ENCODE data around the gene APOBR.
A peak's percentile ranks its signal among the peaks of the same experiment; 100 is the strongest.

Gene APOBR

DNA sequence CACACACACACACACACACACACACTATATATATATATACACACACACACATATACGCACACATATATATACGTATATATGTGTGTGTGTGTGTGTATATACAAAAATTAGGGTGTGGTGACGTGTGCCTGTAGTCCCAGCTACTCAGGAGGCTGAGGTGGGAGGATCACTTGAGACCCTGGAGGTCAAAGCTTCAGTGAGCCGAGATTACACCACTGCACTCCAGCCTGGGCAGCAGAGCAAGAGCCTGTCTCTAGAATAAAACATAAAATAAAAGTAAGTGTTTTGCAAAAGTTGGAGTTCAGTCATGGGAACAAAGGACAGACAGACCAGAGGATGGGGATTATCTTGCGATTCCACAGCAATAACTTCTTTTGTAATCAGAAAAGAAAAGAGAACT, 33.5 kb downstream of the APOBR start:
- peaks cover 0 to 7% of the 10 kb centered on the region in 2 donors for H3K27me3 Mint-ChIP-seq
- DNase-seq (no peak), ATAC-seq (replicated peaks) (no peak)
- H3K4me3 Mint-ChIP-seq: no peak overlapping the region
- H3K36me3 Mint-ChIP-seq: no peaks in the 10 kb centered on the region
- H3K27ac Mint-ChIP-seq: no peak overlapping the region
- peaks cover 9 to 14% of the 10 kb centered on the region in 2 donors for H3K4me1 Mint-ChIP-seq
- no peaks in the 10 kb centered on the region for H3K9me3 Mint-ChIP-seq

GRCh38 chr16:28528463-28528867, 34.0 kb downstream of the APOBR start:
- ATAC-seq (replicated peaks) (no peak), DNase-seq (no peak)
- Mint-ChIP-seq H3K27ac (no peak overlapping the region), H3K27me3 (peaks cover 0 to 7% of the 10 kb centered on the region in 2 donors), H3K9me3 (no peaks in the 10 kb centered on the region), H3K4me1 (peaks cover 9 to 14% of the 10 kb centered on the region in 2 donors), H3K36me3 (no peaks in the 10 kb centered on the region), H3K4me3 (no peak overlapping the region)

GRCh38 chr16:28529124-28529523, 34.7 kb downstream of the APOBR start:
- H3K27me3 Mint-ChIP-seq: peaks cover 0 to 7% of the 10 kb centered on the region in 2 donors
- no peaks in the 10 kb centered on the region for H3K9me3 Mint-ChIP-seq
- H3K27ac Mint-ChIP-seq: no peak overlapping the region
- no peaks in the 10 kb centered on the region for H3K36me3 Mint-ChIP-seq
- ATAC-seq (replicated peaks) (no peak), DNase-seq (no peak)
- H3K4me3 Mint-ChIP-seq: no peak overlapping the region
- H3K4me1 Mint-ChIP-seq: peaks cover 9 to 14% of the 10 kb centered on the region in 2 donors

- Mint-ChIP-seq H3K9me3 (no peaks in the 10 kb centered on the region), H3K27ac (no peak overlapping the region), H3K4me3 (peak overlapping the region in 1 of 2 donors; percentile 39), H3K27me3 (peaks cover 0 to 2% of the 10 kb centered on the region in 2 donors), H3K4me1 (peaks cover 5 to 9% of the 10 kb centered on the region in 2 donors), H3K36me3 (no peaks in the 10 kb centered on the region)
- peak; percentile 76 to 78 for ATAC-seq (replicated peaks)
- DNase-seq: no peak
Observed at GRCh38 chr16:28531777-28532744, 37.6 kb downstream of the APOBR start.

DNA sequence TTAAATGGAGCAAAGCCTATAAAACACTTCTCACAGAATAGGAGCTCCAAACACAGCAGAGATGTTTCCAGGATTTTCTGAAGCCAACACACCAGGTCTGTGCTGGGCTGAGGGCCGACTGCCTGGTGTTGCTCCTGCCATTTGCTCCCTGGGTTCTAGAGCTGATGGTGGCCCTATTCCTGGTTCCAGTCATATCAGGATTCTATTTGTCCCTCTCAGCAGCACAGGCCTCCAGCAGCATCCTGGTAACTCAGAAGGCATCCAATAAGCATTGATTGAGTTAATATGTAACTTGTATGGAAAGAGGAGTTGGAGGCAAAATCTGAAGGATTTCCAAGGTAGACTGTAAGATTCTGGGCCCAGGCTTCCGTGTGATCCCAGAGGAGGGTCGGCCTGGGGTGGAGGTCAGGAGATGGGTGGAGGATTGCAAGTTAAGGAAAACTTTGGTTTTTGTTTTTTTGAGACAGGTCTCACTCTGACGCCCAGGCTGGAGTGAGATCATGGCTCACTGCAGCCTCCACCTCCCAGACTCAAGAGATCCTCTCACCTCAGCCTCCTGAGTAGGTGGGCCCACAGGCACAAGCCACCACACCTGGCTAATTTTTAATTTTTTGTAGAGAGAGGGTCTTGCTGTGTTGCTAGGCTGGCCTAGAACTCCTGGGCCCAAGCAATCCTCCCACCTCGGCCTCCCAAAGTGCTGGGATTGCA, 38.7 kb downstream of the APOBR start:
- no peak for ATAC-seq (replicated peaks)
- peaks cover 5 to 9% of the 10 kb centered on the region in 2 donors for H3K4me1 Mint-ChIP-seq

GRCh38 chr16:28534542-28535373, 40.3 kb downstream of the APOBR start:
- Mint-ChIP-seq H3K27ac (no peak overlapping the region), H3K36me3 (no peaks in the 10 kb centered on the region), H3K4me3 (no peak overlapping the region), H3K4me1 (peaks cover 5 to 9% of the 10 kb centered on the region in 2 donors), H3K9me3 (no peaks in the 10 kb centered on the region), H3K27me3 (peaks cover 7 to 13% of the 10 kb centered on the region in 2 donors)
- ATAC-seq (replicated peaks) (no peak), DNase-seq (no peak)

More for the DNA sequence above, 38.7 kb downstream of the APOBR start:
- Mint-ChIP-seq H3K27ac (no peak overlapping the region), H3K9me3 (no peaks in the 10 kb centered on the region), H3K27me3 (peaks cover 0 to 12% of the 10 kb centered on the region in 2 donors), H3K4me3 (no peak overlapping the region), H3K36me3 (no peaks in the 10 kb centered on the region)
- no peak for DNase-seq

- Mint-ChIP-seq H3K9me3 (no peaks in the 10 kb centered on the region), H3K27me3 (peaks cover 7 to 13% of the 10 kb centered on the region in 2 donors), H3K4me1 (peaks cover 3 to 4% of the 10 kb centered on the region in 2 donors), H3K36me3 (no peaks in the 10 kb centered on the region), H3K27ac (no peak overlapping the region), H3K4me3 (no peak overlapping the region)
- ATAC-seq (replicated peaks): no peak
- no peak for DNase-seq
Observed at GRCh38 chr16:28537076-28537475, 42.6 kb downstream of the APOBR start.

DNA sequence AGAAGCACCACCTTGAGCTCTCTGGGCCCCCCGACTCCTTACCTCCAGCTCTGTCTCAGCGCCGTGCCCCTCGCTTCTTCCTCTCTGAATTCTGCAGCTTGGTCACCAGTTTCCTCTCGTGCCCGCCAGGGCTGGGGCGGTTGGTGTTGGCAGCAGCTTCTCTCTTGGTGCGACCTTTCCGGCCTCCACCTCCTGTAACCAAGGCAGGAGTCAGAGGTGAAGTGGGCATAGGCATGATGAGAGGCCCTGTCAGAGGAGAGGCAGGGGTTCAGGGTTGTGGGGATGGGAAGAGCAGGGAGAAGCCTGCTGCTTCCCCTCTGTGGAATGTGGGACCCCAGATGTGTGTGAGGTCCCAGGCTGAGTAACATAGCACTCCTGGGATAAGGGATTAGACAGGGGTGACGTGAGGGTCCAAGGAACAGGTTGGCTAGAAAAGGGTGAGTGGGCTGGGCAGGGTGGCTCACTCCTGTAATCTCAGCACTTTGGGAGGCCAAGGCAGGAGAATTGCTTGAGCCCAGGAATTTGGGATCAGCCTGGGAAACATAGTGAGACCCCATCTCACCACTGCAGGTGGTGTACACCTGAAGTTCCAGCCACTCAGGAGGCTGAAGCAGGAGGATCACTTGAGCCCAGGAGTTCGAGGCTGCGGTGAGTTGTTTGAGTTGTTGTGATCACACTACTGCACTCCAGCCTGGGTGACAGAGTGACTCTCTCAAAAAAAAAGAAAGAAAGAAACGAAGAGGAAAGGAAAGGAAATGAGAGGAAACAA, 43.7 kb downstream of the APOBR start:
- Mint-ChIP-seq H3K4me3 (no peak overlapping the region), H3K36me3 (no peaks in the 10 kb centered on the region), H3K27ac (no peak overlapping the region), H3K4me1 (peaks cover 5 to 8% of the 10 kb centered on the region in 2 donors), H3K9me3 (no peaks in the 10 kb centered on the region), H3K27me3 (peaks cover 13 to 15% of the 10 kb centered on the region in 2 donors)
- DNase-seq: no peak
- no peak for ATAC-seq (replicated peaks)

GRCh38 chr16:28538733-28539596, 44.5 kb downstream of the APOBR start, which contains the start of gene NUPR1:
Gene NUPR1, minus strand, starts transcription at chr16:28538974. Its CDS starts 67 bp downstream, at chr16:28538907.
- no peak for ATAC-seq (replicated peaks)
- H3K4me1 Mint-ChIP-seq: peaks cover 6 to 12% of the 10 kb centered on the region in 2 donors
- H3K9me3 Mint-ChIP-seq: no peaks in the 10 kb centered on the region
- H3K36me3 Mint-ChIP-seq: no peaks in the 10 kb centered on the region
- no peak within 1 kb of the TSS for H3K27ac Mint-ChIP-seq
- H3K27me3 Mint-ChIP-seq: peaks cover 13 to 19% of the 10 kb centered on the region in 2 donors
- H3K4me3 Mint-ChIP-seq: no peak within 1 kb of the TSS
- DNase-seq: no peak

GRCh38 chr16:28540346-28540745, 45.9 kb downstream of the APOBR start:
- Mint-ChIP-seq H3K4me3 (no peak overlapping the region), H3K36me3 (no peaks in the 10 kb centered on the region), H3K4me1 (peaks cover 6 to 12% of the 10 kb centered on the region in 2 donors), H3K27ac (no peak overlapping the region), H3K9me3 (no peaks in the 10 kb centered on the region), H3K27me3 (peaks cover 13 to 19% of the 10 kb centered on the region in 2 donors)
- DNase-seq: no peak
- ATAC-seq (replicated peaks): no peak

GRCh38 chr16:28542646-28543045, 48.2 kb downstream of the APOBR start:
- Mint-ChIP-seq H3K36me3 (no peaks in the 10 kb centered on the region), H3K27ac (no peak overlapping the region), H3K27me3 (peaks cover 5 to 24% of the 10 kb centered on the region in 2 donors), H3K4me1 (peaks cover 6 to 12% of the 10 kb centered on the region in 2 donors), H3K9me3 (no peaks in the 10 kb centered on the region), H3K4me3 (no peak overlapping the region)
- ATAC-seq (replicated peaks) (peak in 1 of 2 donors; percentile 20), DNase-seq (no peak)

GRCh38 chr16:28543072-28543471, 48.6 kb downstream of the APOBR start:
- Mint-ChIP-seq H3K27me3 (peaks cover 4 to 28% of the 10 kb centered on the region in 2 donors), H3K9me3 (no peaks in the 10 kb centered on the region), H3K27ac (peak overlapping the region; percentile 42), H3K4me1 (peaks cover 6 to 12% of the 10 kb centered on the region in 2 donors), H3K36me3 (no peaks in the 10 kb centered on the region), H3K4me3 (peak overlapping the region in 1 of 2 donors; percentile 9)
- ATAC-seq (replicated peaks) (peak; percentile 88 to 95), DNase-seq (no peak)

All from stimulated activated naive B cell treated with anti-CD40 and anti-IgM and Interleukin-4, amounts not matched to agents 10 μg/mL and 1 μg/mL and 100 μg/mL, for 72 hours (primary cell).